H9 (cell line): ENCODE measurements around the gene SFMBT2. TPM values are rescaled to one million over a fixed set of nuclear protein-coding genes. Genes with fewer than 3 reads are reported as not detected.

Experiments
- DNase-seq: peaks from one replicate; pipeline ENCODE4 v3.0.0-alpha.2; 2017
- H2AFZ ChIP-seq: one replicate; pipeline ENCODE4 v1.6.1; 2013; ENCODE audit warnings: mild to moderate bottlenecking, low read length, control low read depth, moderate library complexity
- H2AK5ac ChIP-seq: 2 replicates; pipeline ENCODE4 v1.6.1; 2013; ENCODE audit warnings: low read length, control low read depth, mixed read lengths; ENCODE audit not compliant: insufficient read length
- H2BK120ac ChIP-seq: one replicate; pipeline ENCODE4 v1.6.1; 2013; ENCODE audit warnings: low read depth, mild to moderate bottlenecking, low read length, control low read depth, inconsistent platforms; ENCODE audit not compliant: poor library complexity, severe bottlenecking
- H2BK12ac ChIP-seq: 2 replicates; pipeline ENCODE4 v1.6.1; 2013; ENCODE audit warnings: low read length, control low read depth, mixed read lengths, low read depth; ENCODE audit not compliant: insufficient read length
- H2BK15ac ChIP-seq: 2 replicates; pipeline ENCODE4 v1.6.1; 2013; ENCODE audit warnings: low read depth, low read length, control low read depth
- H2BK20ac ChIP-seq: one replicate; pipeline ENCODE4 v1.6.1; 2013; ENCODE audit warnings: low read depth, mild to moderate bottlenecking, low read length, control low read depth, inconsistent platforms; ENCODE audit not compliant: poor library complexity, severe bottlenecking
- H2BK5ac ChIP-seq: 2 replicates; pipeline ENCODE4 v1.6.1; 2013; ENCODE audit warnings: low read length, control low read depth, mixed read lengths; ENCODE audit not compliant: insufficient read length
- H3K14ac ChIP-seq: 2 replicates; pipeline ENCODE4 v1.6.1; 2013; ENCODE audit warnings: low read length, control low read depth; ENCODE audit not compliant: insufficient read depth
- H3K18ac ChIP-seq: 2 replicates; pipeline ENCODE4 v1.6.1; 2013; ENCODE audit warnings: low read depth, mild to moderate bottlenecking, mixed read lengths, low read length, control low read depth; ENCODE audit not compliant: insufficient read length
- H3K23ac ChIP-seq: 2 replicates; pipeline ENCODE4 v1.6.1; 2013; ENCODE audit warnings: low read length, control low read depth, mixed read lengths, low read depth; ENCODE audit not compliant: insufficient read length
- H3K23me2 ChIP-seq: 2 replicates; pipeline ENCODE4 v1.6.1; 2013; ENCODE audit warnings: low read depth, mild to moderate bottlenecking, mixed read lengths, low read length, control low read depth; ENCODE audit not compliant: insufficient read length, poor library complexity, severe bottlenecking
- H3K27ac ChIP-seq: 2 replicates; pipeline ENCODE4 v1.5.1; 2013; ENCODE audit warnings: low read length, control low read depth, mixed read lengths, low read depth; ENCODE audit not compliant: insufficient read length
- H3K27me3 ChIP-seq: 2 replicates; pipeline ENCODE4 v1.6.1; 2013; ENCODE audit warnings: low read length, control low read depth, inconsistent platforms; ENCODE audit not compliant: insufficient read depth
- H3K4ac ChIP-seq: 2 replicates; pipeline ENCODE4 v1.6.1; 2013; ENCODE audit warnings: low read depth, mild to moderate bottlenecking, control low read depth, inconsistent platforms, low read length, moderate library complexity
- H3K4me1 ChIP-seq: 2 replicates; pipeline ENCODE4 v1.6.1; 2013; ENCODE audit warnings: low read length, control low read depth, inconsistent platforms; ENCODE audit not compliant: insufficient read depth
- H3K4me2 ChIP-seq: 2 replicates; pipeline ENCODE4 v1.6.1; 2013; ENCODE audit warnings: low read length, control low read depth, mixed read lengths; ENCODE audit not compliant: insufficient read length, insufficient read depth
- H3K56ac ChIP-seq: 2 replicates; pipeline ENCODE4 v1.6.1; 2013; ENCODE audit warnings: low read depth, mild to moderate bottlenecking, mixed read lengths, low read length, control low read depth; ENCODE audit not compliant: insufficient read length
- H3K79me1 ChIP-seq: 2 replicates; pipeline ENCODE4 v1.6.1; 2013; ENCODE audit warnings: low read depth, mild to moderate bottlenecking, moderate library complexity, low read length, control low read depth, inconsistent platforms; ENCODE audit not compliant: insufficient read depth, poor library complexity, severe bottlenecking
- H3K79me2 ChIP-seq: 2 replicates; pipeline ENCODE4 v1.6.1; 2013; ENCODE audit warnings: low read length, control low read depth, inconsistent platforms; ENCODE audit not compliant: insufficient read depth
- H3K9ac ChIP-seq: 2 replicates; pipeline ENCODE4 v1.6.1; 2013; ENCODE audit warnings: low read length, control low read depth, mixed read lengths; ENCODE audit not compliant: insufficient read length; ENCODE audit errors: extremely low read depth
- H3K9me3 ChIP-seq: one replicate; pipeline ENCODE4 v1.6.1; 2013; ENCODE audit warnings: low read depth, low read length, inconsistent platforms; ENCODE audit not compliant: control insufficient read depth
- H3T11ph ChIP-seq: one replicate; pipeline ENCODE4 v1.6.1; 2013; ENCODE audit warnings: mild to moderate bottlenecking, low read length, control low read depth, inconsistent platforms
- H4K20me1 ChIP-seq: one replicate; pipeline ENCODE4 v1.6.1; 2013; ENCODE audit not compliant: control insufficient read depth, insufficient read length, insufficient read depth
- H4K5ac ChIP-seq: 2 replicates; pipeline ENCODE4 v1.6.1; 2013; ENCODE audit warnings: low read depth, mild to moderate bottlenecking, mixed read lengths, low read length, control low read depth; ENCODE audit not compliant: insufficient read length
- H4K8ac ChIP-seq: replicated peaks from 2 replicates; pipeline ENCODE4 v1.6.1; 2013; ENCODE audit warnings: low read length, control low read depth, mixed read lengths, low read depth; ENCODE audit not compliant: insufficient read length
- H4K91ac ChIP-seq: 2 replicates; pipeline ENCODE4 v1.6.1; 2013; ENCODE audit warnings: low read depth, mild to moderate bottlenecking, moderate library complexity, mixed read lengths, low read length, control low read depth; ENCODE audit not compliant: insufficient read length
- H3K27ac Mint-ChIP-seq, 3 experiments: 2 replicates in 2 of 3; 3 replicates in 1 of 3; pipeline ENCODE4 v1.8.0; 2020 to 2021; ENCODE audit warnings: mixed read lengths in 3 of 3, mild to moderate bottlenecking in 1 of 3, moderate library complexity in 1 of 3
- H3K27me3 Mint-ChIP-seq: 2 replicates; pipeline ENCODE4 v1.8.0; 2021; ENCODE audit warnings: low read depth, mild to moderate bottlenecking, moderate library complexity, mixed read lengths
- H3K36me3 Mint-ChIP-seq, 3 experiments: 2 replicates in 2 of 3; 3 replicates in 1 of 3; pipeline ENCODE4 v1.8.0; 2020 to 2021; ENCODE audit warnings: low read depth in 3 of 3, mixed read lengths in 3 of 3; ENCODE audit not compliant: insufficient read depth in 1 of 3
- H3K4me1 Mint-ChIP-seq, 2 experiments: 2 replicates each; pipeline ENCODE4 v1.8.0; 2020; ENCODE audit warnings: mixed read lengths in 2 of 2
- H3K4me3 Mint-ChIP-seq, 2 experiments: 2 replicates in 1 of 2; 3 replicates in 1 of 2; pipeline ENCODE4 v1.8.0; 2020 to 2021; ENCODE audit warnings: mild to moderate bottlenecking in 2 of 2, mixed read lengths in 2 of 2, moderate library complexity in 1 of 2
- H3K9me3 Mint-ChIP-seq, 2 experiments: 2 replicates in 1 of 2; 3 replicates in 1 of 2; pipeline ENCODE4 v1.8.0; 2020; ENCODE audit warnings: mild to moderate bottlenecking in 2 of 2, mixed read lengths in 2 of 2, moderate library complexity in 1 of 2
- WGBS: extraction: QIAGEN DNeasy Blood & Tissue Kit; methylation state at CpG from one replicate; pipeline ENCODE4 v1.1.7; 2013; ENCODE audit warnings: missing lambda C conversion rate, low lambda C conversion rate, mixed read lengths; ENCODE audit not compliant: insufficient read length; ENCODE audit errors: extremely low coverage; 5-methylcytosine and 5-hydroxymethylcytosine counted together
- total RNA-seq: library from RNA; stranded (reverse); gene quantifications from 2 replicates; pipeline ENCODE4 v1.2.1, GENCODE V29; 2021
- TF ChIP-seq, protein P1 (sequence below): fragments of 200-600 bp; sonication (generic); conservative IDR thresholded peaks from 3 replicates; pipeline ENCODE4 v1.8.0; 2021; ENCODE audit warnings: antibody characterized with exemption, mild to moderate bottlenecking

Gene SFMBT2
- total RNA-seq, 1 experiment from 2014 or later, result 5.3 TPM

DNA sequence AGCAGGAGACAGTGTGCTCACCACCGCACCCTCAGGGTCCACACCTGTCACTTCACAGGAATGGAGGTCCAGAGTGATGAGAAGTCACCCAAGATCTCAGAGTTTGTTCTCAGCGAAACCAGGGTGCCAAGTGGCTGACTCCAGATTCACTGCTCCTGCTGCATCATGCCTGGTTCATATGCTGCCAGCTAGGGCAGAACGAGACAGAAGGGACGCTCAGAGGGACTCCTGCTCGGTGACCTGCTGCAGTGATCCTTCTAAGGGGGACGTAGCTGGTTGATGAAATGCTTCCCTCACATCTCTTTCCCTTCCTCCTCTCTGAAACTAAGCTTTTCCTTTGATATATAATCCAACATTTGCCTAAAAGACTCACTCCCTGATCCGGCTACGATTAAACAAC is 248.5 kb downstream of the SFMBT2 start:
- no peak overlapping the region for H2BK120ac ChIP-seq
- no peak overlapping the region for H3K4me3 Mint-ChIP-seq

More for the DNA sequence above, 248.5 kb downstream of the SFMBT2 start:
- H3K27ac Mint-ChIP-seq, result no peak overlapping the region; a peak in 1 of 7 replicates
- peaks cover 0 to 13% (median 3%) of the 10 kb centered on the region in 3 experiments; a peak in 3 of 7 replicates for H3K36me3 Mint-ChIP-seq
- no peak overlapping the region for H3K23ac ChIP-seq
- no peak overlapping the region for H3K27ac ChIP-seq
- H3K18ac ChIP-seq, result no peak overlapping the region
- no peak overlapping the region for H3K4me2 ChIP-seq
- H2BK20ac ChIP-seq, result no peak overlapping the region
- no peak for DNase-seq
- no peaks in the 10 kb centered on the region for H4K20me1 ChIP-seq
- H3K79me2 ChIP-seq, result no peaks in the 10 kb centered on the region
- H2BK5ac ChIP-seq, result no peak overlapping the region
- no peak overlapping the region for H2AK5ac ChIP-seq
- WGBS, result no CpG with 5 or more reads among the region's 8 CpGs
- no peak overlapping the region for H3K56ac ChIP-seq
- H3K14ac ChIP-seq, result no peak overlapping the region
- no peak overlapping the region for H4K8ac ChIP-seq
- TF ChIP-seq, protein P1, sequence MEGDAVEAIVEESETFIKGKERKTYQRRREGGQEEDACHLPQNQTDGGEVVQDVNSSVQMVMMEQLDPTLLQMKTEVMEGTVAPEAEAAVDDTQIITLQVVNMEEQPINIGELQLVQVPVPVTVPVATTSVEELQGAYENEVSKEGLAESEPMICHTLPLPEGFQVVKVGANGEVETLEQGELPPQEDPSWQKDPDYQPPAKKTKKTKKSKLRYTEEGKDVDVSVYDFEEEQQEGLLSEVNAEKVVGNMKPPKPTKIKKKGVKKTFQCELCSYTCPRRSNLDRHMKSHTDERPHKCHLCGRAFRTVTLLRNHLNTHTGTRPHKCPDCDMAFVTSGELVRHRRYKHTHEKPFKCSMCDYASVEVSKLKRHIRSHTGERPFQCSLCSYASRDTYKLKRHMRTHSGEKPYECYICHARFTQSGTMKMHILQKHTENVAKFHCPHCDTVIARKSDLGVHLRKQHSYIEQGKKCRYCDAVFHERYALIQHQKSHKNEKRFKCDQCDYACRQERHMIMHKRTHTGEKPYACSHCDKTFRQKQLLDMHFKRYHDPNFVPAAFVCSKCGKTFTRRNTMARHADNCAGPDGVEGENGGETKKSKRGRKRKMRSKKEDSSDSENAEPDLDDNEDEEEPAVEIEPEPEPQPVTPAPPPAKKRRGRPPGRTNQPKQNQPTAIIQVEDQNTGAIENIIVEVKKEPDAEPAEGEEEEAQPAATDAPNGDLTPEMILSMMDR, result no peak
- H3K27me3 ChIP-seq, result no peaks in the 10 kb centered on the region
- no peak overlapping the region for H2AFZ ChIP-seq
- no peaks in the 10 kb centered on the region for H3K79me1 ChIP-seq
- no peak overlapping the region for H2BK12ac ChIP-seq
- no peak overlapping the region for H3K4ac ChIP-seq
- no peaks in the 10 kb centered on the region for H3K4me1 ChIP-seq
- H3K4me1 Mint-ChIP-seq, result no peaks in the 10 kb centered on the region
- no peaks in the 10 kb centered on the region for H3K27me3 Mint-ChIP-seq
- no peak overlapping the region for H3K9ac ChIP-seq
- H3K9me3 Mint-ChIP-seq, result no peaks in the 10 kb centered on the region
- H4K5ac ChIP-seq, result no peak overlapping the region
- H4K91ac ChIP-seq, result no peak overlapping the region
- H2BK15ac ChIP-seq, result no peak overlapping the region
- H3K9me3 ChIP-seq, result no peaks in the 10 kb centered on the region
- H3T11ph ChIP-seq, result no peak overlapping the region
- H3K23me2 ChIP-seq, result no peaks in the 10 kb centered on the region
